Measurements from ENCODE around the gene DNAJC18. TPM values are rescaled to one million over a fixed set of nuclear protein-coding genes. Genes with fewer than 3 reads are reported as not detected.

The DNAJC18 gene
- total and polyA plus RNA-seq, 8 donors = under 0.01 to 12.1 (median 2.3) TPM; not detected in 1

DNA sequence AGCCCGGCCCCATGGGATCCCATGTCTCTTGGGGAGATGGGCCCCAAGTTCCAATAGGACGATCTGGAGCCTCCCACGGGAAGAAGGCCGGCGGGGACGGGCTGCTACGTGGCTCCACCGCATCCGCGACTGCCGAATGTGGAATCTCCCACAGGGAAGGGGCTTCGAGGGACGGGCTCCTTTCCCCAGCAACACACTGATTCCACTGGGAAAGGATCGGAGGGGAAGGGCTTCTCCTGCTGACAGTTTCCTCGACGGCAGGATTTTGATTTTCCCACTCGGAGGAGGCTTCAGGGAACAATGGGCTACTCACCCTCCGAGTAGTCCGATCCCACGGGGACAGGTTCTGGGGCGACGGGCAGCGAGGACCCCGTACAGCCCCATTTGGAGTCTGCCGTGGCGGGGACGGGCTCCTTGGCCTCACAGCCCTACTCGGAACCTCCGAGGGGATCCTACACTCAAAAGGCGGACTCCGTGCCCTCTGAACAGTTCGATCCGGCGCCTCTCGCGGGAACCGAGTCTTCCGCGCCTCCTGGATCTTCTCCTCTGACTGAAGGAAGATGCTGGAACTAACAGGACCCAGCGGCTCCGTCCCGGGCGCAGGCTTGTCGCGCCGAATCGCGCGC lies 45.7 kb downstream of the DNAJC18 start:
- H3K27me3 ChIP-seq = peaks cover 0 to 42% (median 0%) of the 10 kb centered on the region in 3 donors
- TF ChIP-seq, protein P1, sequence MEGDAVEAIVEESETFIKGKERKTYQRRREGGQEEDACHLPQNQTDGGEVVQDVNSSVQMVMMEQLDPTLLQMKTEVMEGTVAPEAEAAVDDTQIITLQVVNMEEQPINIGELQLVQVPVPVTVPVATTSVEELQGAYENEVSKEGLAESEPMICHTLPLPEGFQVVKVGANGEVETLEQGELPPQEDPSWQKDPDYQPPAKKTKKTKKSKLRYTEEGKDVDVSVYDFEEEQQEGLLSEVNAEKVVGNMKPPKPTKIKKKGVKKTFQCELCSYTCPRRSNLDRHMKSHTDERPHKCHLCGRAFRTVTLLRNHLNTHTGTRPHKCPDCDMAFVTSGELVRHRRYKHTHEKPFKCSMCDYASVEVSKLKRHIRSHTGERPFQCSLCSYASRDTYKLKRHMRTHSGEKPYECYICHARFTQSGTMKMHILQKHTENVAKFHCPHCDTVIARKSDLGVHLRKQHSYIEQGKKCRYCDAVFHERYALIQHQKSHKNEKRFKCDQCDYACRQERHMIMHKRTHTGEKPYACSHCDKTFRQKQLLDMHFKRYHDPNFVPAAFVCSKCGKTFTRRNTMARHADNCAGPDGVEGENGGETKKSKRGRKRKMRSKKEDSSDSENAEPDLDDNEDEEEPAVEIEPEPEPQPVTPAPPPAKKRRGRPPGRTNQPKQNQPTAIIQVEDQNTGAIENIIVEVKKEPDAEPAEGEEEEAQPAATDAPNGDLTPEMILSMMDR (IDR thresholded peaks at IDR 0.05) = no peak
- TF ChIP-seq POLR2A (IDR thresholded peaks at IDR 0.05) (no peak), EP300 (IDR thresholded peaks at IDR 0.05) (no peak), POLR2AphosphoS5 (IDR thresholded peaks at IDR 0.05) (no peak)
- no peaks in the 10 kb centered on the region for H3K36me3 ChIP-seq
- WGBS, 5 donors = 26 to 65% (median 61%) methylated on average over 39 to 49 of the region's 49 CpGs
- H3K9me3 ChIP-seq = no peaks in the 10 kb centered on the region
- intact Hi-C loops (cut with DNase I; ENCODE audit: low total_unique reads) = no loop called here
- peak overlapping the region in 3 of 5 donors; percentile 58 to 71 (median 68) for H3K27ac ChIP-seq
- DNase-seq = no peak
- H3K4me3 ChIP-seq = peak overlapping the region; percentile 39 to 62 (median 51)
- H3K4me1 ChIP-seq = peaks cover 20 to 62% (median 54%) of the 10 kb centered on the region in 4 donors

DNA sequence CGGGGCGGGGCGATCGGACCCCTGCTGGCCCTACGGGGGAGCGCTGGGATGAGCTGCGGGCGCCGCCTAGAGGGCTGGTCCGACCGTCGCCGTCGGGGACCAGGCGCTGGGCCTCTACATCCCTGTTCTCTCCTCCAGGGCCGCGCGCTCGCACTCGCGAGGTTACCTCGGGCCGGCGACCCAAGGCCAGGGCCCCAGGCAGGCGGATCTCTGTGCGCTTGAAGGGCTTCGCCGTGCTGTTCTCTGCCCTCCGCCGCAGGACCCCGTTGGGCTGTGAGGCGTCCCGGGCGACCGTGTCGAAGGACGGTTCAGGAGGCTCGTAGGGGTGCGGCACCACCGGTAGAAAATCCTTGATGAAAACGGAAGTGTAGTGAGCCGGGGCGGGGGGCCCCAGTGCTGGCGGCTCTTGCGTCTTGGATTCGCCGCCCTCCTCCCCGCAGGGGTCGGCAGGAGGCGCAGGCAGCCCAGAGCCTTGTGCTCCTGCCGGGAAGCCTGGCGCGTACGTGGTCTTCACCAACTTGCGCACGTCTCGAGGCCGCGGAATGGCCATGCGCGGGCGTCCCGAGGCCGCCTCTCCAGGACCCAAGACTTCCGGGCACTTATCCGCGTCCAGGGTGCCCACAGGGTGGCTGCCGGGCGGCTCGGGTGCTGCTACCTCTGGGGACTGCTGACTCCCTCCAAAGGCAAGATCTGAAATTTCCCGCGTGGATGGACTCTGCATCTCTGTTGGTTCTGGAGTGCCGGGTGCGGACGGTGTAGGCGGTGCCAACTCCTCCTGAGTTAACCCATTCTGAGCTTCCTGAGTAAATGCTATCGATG lies 46.4 kb downstream of the DNAJC18 start:
- Histone ChIP-seq H3K9me3 (no peaks in the 10 kb centered on the region), H3K27me3 (peaks cover 0 to 42% (median 0%) of the 10 kb centered on the region in 3 donors), H3K4me1 (peaks cover 27 to 69% (median 61%) of the 10 kb centered on the region in 4 donors), H3K4me3 (peak overlapping the region; percentile 39 to 62 (median 51)), H3K27ac (peak overlapping the region; percentile 5 to 78 (median 71)), H3K36me3 (no peaks in the 10 kb centered on the region)
- DNase-seq = peak; percentile 75 to 89
- intact Hi-C loops (cut with DNase I; ENCODE audit: low total_unique reads) = no loop called here
- TF ChIP-seq EP300 (IDR thresholded peaks at IDR 0.05) (no peak), POLR2A (IDR thresholded peaks at IDR 0.05) (no peak)
- TF ChIP-seq, protein P1 (IDR thresholded peaks at IDR 0.05) = peak in 5 of 7 experiments; percentile 29 to 61 (median 56)
- WGBS, 5 donors = 4 to 8% (median 7%) methylated on average over 13 to 77 of the region's 77 CpGs

DNA sequence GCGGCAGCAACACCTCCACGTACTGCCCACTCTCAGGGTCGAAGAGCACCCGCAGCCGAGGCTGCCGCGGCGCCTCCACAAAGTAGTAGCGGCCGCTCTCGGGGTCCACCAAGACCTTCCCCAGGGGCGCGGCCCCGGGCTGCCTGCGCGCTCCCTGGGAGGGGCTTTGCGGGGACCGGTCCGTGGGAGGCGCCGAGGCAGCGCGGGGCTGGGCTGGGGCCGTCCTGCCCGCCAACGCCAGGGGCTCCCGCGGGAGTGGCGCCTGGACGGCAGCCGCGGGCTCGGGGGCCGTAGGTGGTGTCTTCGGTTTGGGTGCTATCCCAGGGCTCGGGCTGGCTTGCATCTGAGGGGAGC lies 47.0 kb downstream of the DNAJC18 start:
- peaks cover 0 to 42% (median 0%) of the 10 kb centered on the region in 3 donors for H3K27me3 ChIP-seq
- peaks cover 29 to 73% (median 64%) of the 10 kb centered on the region in 4 donors for H3K4me1 ChIP-seq
- WGBS, 5 donors = 2 to 15% (median 7%) methylated on average over 17 to 36 of the region's 36 CpGs
- no peak for DNase-seq
- H3K9me3 ChIP-seq = no peaks in the 10 kb centered on the region
- peak overlapping the region; percentile 39 to 62 (median 51) for H3K4me3 ChIP-seq
- no peak for TF ChIP-seq POLR2A (IDR thresholded peaks at IDR 0.05)
- no peaks in the 10 kb centered on the region for H3K36me3 ChIP-seq
- intact Hi-C loops (cut with DNase I; ENCODE audit: low total_unique reads) = no loop called here
- peak overlapping the region; percentile 5 to 78 (median 71) for H3K27ac ChIP-seq

DNA sequence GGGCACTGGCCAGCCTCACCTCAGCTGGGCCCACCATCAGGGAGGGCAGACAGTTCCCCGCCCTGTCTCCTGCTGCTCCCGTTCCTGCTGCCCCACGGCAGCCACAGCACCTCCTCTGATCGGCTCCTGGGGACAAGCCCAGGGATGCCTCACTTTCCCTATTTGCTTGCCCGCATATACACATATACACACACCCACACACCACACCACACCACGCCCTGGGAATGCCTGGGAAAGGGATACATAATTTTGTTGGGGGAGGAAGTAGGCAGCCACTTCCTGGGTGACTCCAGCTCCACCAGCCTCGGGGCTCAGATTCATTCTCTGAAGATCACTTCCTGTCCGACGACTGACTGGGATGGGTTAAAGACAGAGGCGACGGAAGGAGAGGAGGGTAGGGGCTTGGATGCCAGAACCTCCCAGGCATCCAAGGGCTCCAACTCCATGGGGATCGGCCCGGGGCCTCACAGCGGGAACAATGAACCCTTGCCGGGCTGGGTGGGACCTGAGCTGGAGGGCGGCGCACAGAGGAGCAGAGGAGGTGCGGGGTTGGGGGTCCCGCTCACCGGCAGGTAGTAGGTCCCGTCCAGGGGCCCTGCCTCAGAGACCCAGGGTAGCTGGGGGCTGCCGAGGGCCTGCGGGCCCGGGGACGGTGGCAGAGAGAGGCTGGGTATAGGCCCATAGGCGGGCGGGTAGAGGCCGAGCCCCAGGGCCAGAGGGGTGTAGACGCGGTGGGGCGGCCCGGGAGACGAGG lies 47.6 kb downstream of the DNAJC18 start:
- intact Hi-C loops (cut with DNase I; ENCODE audit: low total_unique reads) = no loop called here
- H3K4me1 ChIP-seq = peaks cover 29 to 73% (median 64%) of the 10 kb centered on the region in 4 donors
- H3K9me3 ChIP-seq = no peaks in the 10 kb centered on the region
- TF ChIP-seq POLR2AphosphoS5 (IDR thresholded peaks at IDR 0.05) = peak in 1 of 3 donors; percentile 12
- TF ChIP-seq, protein P1 (IDR thresholded peaks at IDR 0.05) = no peak
- WGBS, 5 donors = 15 to 43% (median 30%) methylated on average over 30 to 33 of the region's 33 CpGs
- H3K4me3 ChIP-seq = peak overlapping the region; percentile 39 to 62 (median 51)
- H3K36me3 ChIP-seq = no peaks in the 10 kb centered on the region
- H3K27ac ChIP-seq = peak overlapping the region; percentile 49 to 78 (median 71)
- DNase-seq = peak in 1 of 2 donors; percentile 54
- H3K27me3 ChIP-seq = peaks cover 0 to 42% (median 0%) of the 10 kb centered on the region in 3 donors
